H1 (cell line): Measurements from ENCODE around the gene KCNT1.

Source experiments
- CTCF ChIP-seq, 3 experiments: IDR thresholded peaks; 1 replicate in 2 of 3; 2 replicates in 1 of 3; pipeline versions ENCODE4 v1.5.1 to v1.6.1; 2011; ENCODE audit warnings: low read length in 3 of 3, mild to moderate bottlenecking in 3 of 3, inconsistent platforms in 2 of 3, low read depth in 1 of 3, moderate library complexity in 1 of 3; ENCODE audit not compliant: insufficient read depth in 1 of 3; ENCODE audit errors: control extremely low read depth in 1 of 3
- EP300 ChIP-seq, 2 experiments: IDR thresholded peaks; 1 replicate in 1 of 2; 2 replicates in 1 of 2; pipeline ENCODE4 v1.6.1; 2011 to 2012; ENCODE audit warnings: low read depth in 2 of 2, low read length in 2 of 2, mild to moderate bottlenecking in 2 of 2, borderline replicate concordance in 1 of 2, inconsistent platforms in 1 of 2, moderate library complexity in 1 of 2
- EZH2 ChIP-seq: fragments of 200-600 bp; sonication (generic); IDR thresholded peaks from 2 replicates; pipeline ENCODE4 v1.7.1; 2012; ENCODE audit warnings: low read depth, mild to moderate bottlenecking, moderate library complexity, low read length, inconsistent platforms; ENCODE audit not compliant: severe bottlenecking
- GABPA ChIP-seq: IDR thresholded peaks from 2 replicates; pipeline ENCODE4 v1.6.1; 2011; ENCODE audit warnings: mild to moderate bottlenecking, low read length, moderate library complexity, borderline replicate concordance; ENCODE audit not compliant: insufficient read depth
- PHF8 ChIP-seq: fragments of 200-600 bp; sonication (generic); conservative IDR thresholded peaks from 2 replicates; pipeline ENCODE4 v1.7.1; 2012; ENCODE audit warnings: low read depth, mild to moderate bottlenecking, inconsistent platforms, low read length, moderate library complexity
- POLR2A ChIP-seq, 2 experiments: IDR thresholded peaks; 1 replicate in 1 of 2; 2 replicates in 1 of 2; pipeline ENCODE4 v1.6.1; 2011; ENCODE audit warnings: low read depth in 2 of 2, low read length in 2 of 2, mild to moderate bottlenecking in 2 of 2; ENCODE audit errors: control extremely low read depth in 1 of 2
- SP1 ChIP-seq: IDR thresholded peaks from 2 replicates; pipeline ENCODE4 v1.6.1; 2011; ENCODE audit warnings: low read depth, low read length
- TCF12 ChIP-seq: IDR thresholded peaks from 2 replicates; pipeline ENCODE4 v1.6.1; 2011; ENCODE audit warnings: low read depth, mild to moderate bottlenecking, low read length
- YY1 ChIP-seq: IDR thresholded peaks from 2 replicates; pipeline ENCODE4 v1.6.1; 2011; ENCODE audit warnings: low read depth, mild to moderate bottlenecking, low read length

- no peak for TF ChIP-seq EP300 (IDR thresholded peaks at IDR 0.05; ENCODE audit: borderline replicate concordance in 1 of 2, low read depth in 2 of 2, low read length in 2 of 2)
- no peak for TF ChIP-seq SP1
- no peak for TF ChIP-seq CTCF (IDR thresholded peaks at IDR 0.05; ENCODE audit: control extremely low read depth in 1 of 3, insufficient read depth in 1 of 3, low read depth in 1 of 3, low read length in 3 of 3)
- TF ChIP-seq TCF12, result no peak
- no peak for TF ChIP-seq YY1
- TF ChIP-seq POLR2A (IDR thresholded peaks at IDR 0.05; ENCODE audit: control extremely low read depth in 1 of 2, low read depth in 2 of 2, low read length in 2 of 2), result no peak
- no peak for TF ChIP-seq PHF8
- TF ChIP-seq GABPA, result no peak
- no peak for TF ChIP-seq EZH2
These were observed 101.0 kb downstream of the KCNT1 start for GRCh38 chr9:135802876-135803419.
